ENCODE results near the gene POR.
"Not testable (repeated sequence)": the region's sequence is repeated elsewhere in the genome, so short reads cannot be mapped to it uniquely, and the experiment has no call there.

Gene POR

DNA sequence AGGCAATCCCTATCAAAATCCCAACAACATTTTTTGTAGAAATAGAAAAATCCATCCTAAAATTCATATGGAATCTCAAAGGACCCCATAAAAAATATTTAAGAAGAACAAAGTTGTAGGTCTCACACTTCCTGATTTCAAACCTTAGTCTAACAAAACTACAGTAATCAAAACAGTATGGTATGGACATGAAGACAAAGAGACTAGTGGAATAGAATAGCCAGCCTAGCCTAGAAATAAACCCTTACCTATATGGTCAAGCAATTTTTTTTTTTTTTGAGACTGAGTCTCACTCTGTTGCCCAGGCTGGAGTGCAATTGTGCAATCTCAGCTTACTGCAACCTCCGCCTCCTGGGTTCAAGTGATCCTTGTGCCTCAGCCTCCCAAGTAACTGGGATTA lies 83.1 kb downstream of the POR start:
- Histone ChIP-seq H3K27me3 (ENCODE audit: control insufficient read depth, insufficient read depth, low read length) (no peaks in the 10 kb centered on the region), H3K27ac (ENCODE audit: low read depth, low read length) (no peak overlapping the region), H3K9ac (ENCODE audit: low read length) (no peak overlapping the region), H3K4me1 (ENCODE audit: control insufficient read depth, insufficient read depth, low read length) (peaks cover 11% of the 10 kb centered on the region), H3K36me3 (ENCODE audit: control insufficient read depth, insufficient read depth, low read length) (peaks cover 30% of the 10 kb centered on the region), H3K9me3 (ENCODE audit: control insufficient read depth, insufficient read depth, low read depth, low read length) (no peaks in the 10 kb centered on the region), H3K4me3 (ENCODE audit: low read depth, low read length) (no peak overlapping the region)

DNA sequence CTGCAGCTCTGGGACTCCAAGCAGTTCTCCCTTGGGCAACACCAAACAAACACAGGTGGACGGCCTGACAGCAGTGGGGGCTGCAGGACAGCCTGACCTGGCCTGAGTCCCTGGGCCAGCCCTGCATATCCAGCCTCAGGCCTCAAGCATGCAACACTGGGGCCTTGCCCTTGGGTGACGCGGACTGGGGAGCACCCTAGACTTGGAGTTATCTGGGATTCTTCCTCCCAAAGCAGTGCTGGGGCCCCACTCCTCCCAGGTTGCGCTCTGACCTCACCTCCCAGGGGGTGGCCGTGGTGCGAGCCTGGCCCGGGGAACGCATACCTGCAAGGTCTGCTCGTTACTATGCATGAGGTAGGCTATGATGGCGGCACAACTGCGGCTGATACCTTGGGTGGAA lies 85.6 kb downstream of the POR start:
- H3K9ac ChIP-seq (ENCODE audit: low read length): no peak overlapping the region
- peaks cover 45% of the 10 kb centered on the region for H3K36me3 ChIP-seq (ENCODE audit: control insufficient read depth, insufficient read depth, low read length)
- no peaks in the 10 kb centered on the region for H3K27me3 ChIP-seq (ENCODE audit: control insufficient read depth, insufficient read depth, low read length)

DNA sequence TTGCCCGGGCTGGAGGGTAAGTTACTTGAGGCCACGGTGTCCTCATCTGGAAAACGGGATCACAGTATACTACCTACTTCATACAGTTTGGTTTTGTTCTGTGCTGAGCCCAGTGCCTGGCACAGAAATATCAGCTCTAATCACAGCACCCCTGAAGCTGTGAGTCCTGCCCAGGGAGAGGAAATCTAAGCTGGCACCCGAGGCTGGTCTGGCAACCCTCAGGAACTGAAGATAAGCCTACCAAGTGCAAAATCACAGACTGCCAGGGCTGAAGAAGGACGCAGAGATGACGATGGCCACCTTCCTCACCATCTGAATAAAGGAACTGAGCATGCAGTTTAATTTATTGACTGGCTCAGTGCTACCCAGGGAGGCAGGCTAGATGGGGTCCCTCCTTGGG lies 87.2 kb downstream of the POR start:
- Histone ChIP-seq H3K9me3 (ENCODE audit: control insufficient read depth, insufficient read depth, low read depth, low read length) (no peaks in the 10 kb centered on the region), H3K4me1 (ENCODE audit: control insufficient read depth, insufficient read depth, low read length) (no peaks in the 10 kb centered on the region), H3K36me3 (ENCODE audit: control insufficient read depth, insufficient read depth, low read length) (peaks cover 39% of the 10 kb centered on the region)

More for the DNA sequence above, 85.6 kb downstream of the POR start:
- Histone ChIP-seq H3K9me3 (ENCODE audit: control insufficient read depth, insufficient read depth, low read depth, low read length) (no peaks in the 10 kb centered on the region), H3K4me3 (ENCODE audit: low read depth, low read length) (no peak overlapping the region), H3K4me1 (ENCODE audit: control insufficient read depth, insufficient read depth, low read length) (no peaks in the 10 kb centered on the region), H3K27ac (ENCODE audit: low read depth, low read length) (no peak overlapping the region)

DNA sequence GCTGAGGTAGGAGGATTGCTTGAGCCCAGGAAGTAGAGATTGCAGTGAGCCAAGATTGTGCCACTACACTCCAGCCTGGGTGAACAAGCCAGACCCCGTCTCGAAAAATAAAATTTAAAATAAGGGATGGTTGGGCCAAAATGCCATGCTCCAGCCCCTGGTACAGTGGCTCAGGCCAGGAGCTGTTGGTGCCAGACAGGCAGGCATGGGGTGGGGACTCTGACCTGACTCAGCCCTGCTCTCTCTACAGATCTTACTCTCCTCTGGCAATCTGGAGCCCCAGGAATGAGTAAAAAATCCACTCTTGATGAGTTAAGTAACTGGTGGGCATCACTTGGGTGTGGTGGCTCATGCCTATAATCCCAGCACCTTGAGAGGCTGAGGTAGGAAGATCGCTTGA lies 87.9 kb downstream of the POR start:
- H3K4me3 ChIP-seq (ENCODE audit: low read depth, low read length): no peak overlapping the region
- no peak overlapping the region for H3K9ac ChIP-seq (ENCODE audit: low read length)
- no peak overlapping the region for H3K27ac ChIP-seq (ENCODE audit: low read depth, low read length)
- peaks cover 39% of the 10 kb centered on the region for H3K36me3 ChIP-seq (ENCODE audit: control insufficient read depth, insufficient read depth, low read length)
- H3K27me3 ChIP-seq (ENCODE audit: control insufficient read depth, insufficient read depth, low read length): no peaks in the 10 kb centered on the region
- no peaks in the 10 kb centered on the region for H3K9me3 ChIP-seq (ENCODE audit: control insufficient read depth, insufficient read depth, low read depth, low read length)
- no peaks in the 10 kb centered on the region for H3K4me1 ChIP-seq (ENCODE audit: control insufficient read depth, insufficient read depth, low read length)

More for the DNA sequence above, 87.2 kb downstream of the POR start:
- Histone ChIP-seq H3K27ac (ENCODE audit: low read depth, low read length) (no peak overlapping the region), H3K4me3 (ENCODE audit: low read depth, low read length) (no peak overlapping the region), H3K27me3 (ENCODE audit: control insufficient read depth, insufficient read depth, low read length) (no peaks in the 10 kb centered on the region), H3K9ac (ENCODE audit: low read length) (no peak overlapping the region)

DNA sequence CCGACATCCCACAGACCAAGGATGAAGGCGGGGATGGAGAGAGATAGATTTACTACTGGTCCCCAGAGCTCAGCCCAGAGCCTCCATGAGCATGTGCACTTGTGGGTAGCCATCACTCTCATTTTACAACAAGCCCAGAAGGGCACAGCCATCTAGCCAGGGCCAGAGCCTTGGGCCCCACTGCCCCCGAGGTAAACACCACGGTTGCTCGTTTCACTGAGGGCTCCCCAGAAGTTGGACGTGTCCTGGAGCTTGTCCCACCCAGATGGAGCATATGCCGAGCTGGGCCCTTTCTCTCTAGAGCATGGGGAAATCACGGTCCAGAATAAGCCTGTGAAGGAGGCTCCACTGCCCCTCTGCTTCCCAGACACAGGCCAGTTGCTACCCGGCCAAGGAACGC lies 88.4 kb downstream of the POR start:
- Histone ChIP-seq H3K9ac (ENCODE audit: low read length) (no peak overlapping the region), H3K9me3 (ENCODE audit: control insufficient read depth, insufficient read depth, low read depth, low read length) (no peaks in the 10 kb centered on the region), H3K27ac (ENCODE audit: low read depth, low read length) (no peak overlapping the region), H3K4me1 (ENCODE audit: control insufficient read depth, insufficient read depth, low read length) (no peaks in the 10 kb centered on the region), H3K4me3 (ENCODE audit: low read depth, low read length) (no peak overlapping the region), H3K36me3 (ENCODE audit: control insufficient read depth, insufficient read depth, low read length) (peaks cover 39% of the 10 kb centered on the region), H3K27me3 (ENCODE audit: control insufficient read depth, insufficient read depth, low read length) (no peaks in the 10 kb centered on the region)

DNA sequence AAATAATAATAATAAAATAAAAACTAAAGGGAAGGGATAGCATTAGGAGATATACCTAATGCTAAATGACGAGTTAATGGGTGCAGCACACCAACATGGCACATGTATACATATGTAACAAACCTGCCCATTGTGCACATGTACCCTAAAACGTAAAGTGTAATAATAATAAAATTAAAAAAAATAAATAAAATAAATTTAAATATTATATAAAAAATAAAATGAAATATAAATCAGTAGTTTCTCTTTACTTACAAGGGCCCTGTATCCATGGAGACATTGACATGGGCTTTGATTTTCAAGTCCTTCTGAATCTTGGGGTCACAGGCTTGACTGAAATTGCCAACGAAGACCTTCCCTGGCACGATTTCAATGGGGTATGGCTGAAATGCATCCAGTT lies 90.0 kb downstream of the POR start:
- H3K27me3 ChIP-seq (ENCODE audit: control insufficient read depth, insufficient read depth, low read length); H3K9me3 ChIP-seq (ENCODE audit: control insufficient read depth, insufficient read depth, low read depth, low read length); H3K4me3 ChIP-seq (ENCODE audit: low read depth, low read length); H3K4me1 ChIP-seq (ENCODE audit: control insufficient read depth, insufficient read depth, low read length); H3K9ac ChIP-seq (ENCODE audit: low read length); H3K27ac ChIP-seq (ENCODE audit: low read depth, low read length): not testable (repeated sequence)
- H3K36me3 ChIP-seq (ENCODE audit: control insufficient read depth, insufficient read depth, low read length): peaks cover 39% of the 10 kb centered on the region

DNA sequence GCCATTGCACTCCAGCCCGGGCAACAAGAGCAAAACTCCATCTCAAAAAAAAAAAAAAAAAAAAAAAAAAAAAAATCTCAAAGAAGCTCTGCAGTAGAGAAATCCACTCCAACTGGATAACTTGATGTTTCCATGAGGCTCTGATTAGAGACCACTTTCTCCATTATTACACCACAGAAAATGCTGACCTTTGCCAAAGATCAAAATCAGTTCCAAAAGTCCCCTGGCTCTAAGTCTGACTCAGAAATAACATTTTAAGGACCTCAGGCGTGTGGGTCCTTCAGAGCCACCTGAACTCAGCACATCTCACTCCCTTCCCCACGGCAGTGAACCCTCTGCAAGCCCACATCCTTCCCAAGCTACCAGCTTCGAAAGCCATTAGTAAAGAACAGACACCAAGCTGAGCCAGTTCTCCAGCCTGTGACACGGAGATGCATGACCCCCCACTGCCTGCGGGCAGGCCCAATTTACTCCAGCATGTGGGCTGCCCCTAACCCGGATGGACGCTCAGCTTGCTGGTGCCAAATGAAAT lies 93.3 kb downstream of the POR start:
- Histone ChIP-seq H3K9me3 (ENCODE audit: control insufficient read depth, insufficient read depth, low read depth, low read length) (no peaks in the 10 kb centered on the region), H3K9ac (ENCODE audit: low read length) (no peak overlapping the region), H3K27ac (ENCODE audit: low read depth, low read length) (no peak overlapping the region), H3K4me3 (ENCODE audit: low read depth, low read length) (no peak overlapping the region), H3K27me3 (ENCODE audit: control insufficient read depth, insufficient read depth, low read length) (no peaks in the 10 kb centered on the region), H3K36me3 (ENCODE audit: control insufficient read depth, insufficient read depth, low read length) (peaks cover 26% of the 10 kb centered on the region), H3K4me1 (ENCODE audit: control insufficient read depth, insufficient read depth, low read length) (no peaks in the 10 kb centered on the region)

DNA sequence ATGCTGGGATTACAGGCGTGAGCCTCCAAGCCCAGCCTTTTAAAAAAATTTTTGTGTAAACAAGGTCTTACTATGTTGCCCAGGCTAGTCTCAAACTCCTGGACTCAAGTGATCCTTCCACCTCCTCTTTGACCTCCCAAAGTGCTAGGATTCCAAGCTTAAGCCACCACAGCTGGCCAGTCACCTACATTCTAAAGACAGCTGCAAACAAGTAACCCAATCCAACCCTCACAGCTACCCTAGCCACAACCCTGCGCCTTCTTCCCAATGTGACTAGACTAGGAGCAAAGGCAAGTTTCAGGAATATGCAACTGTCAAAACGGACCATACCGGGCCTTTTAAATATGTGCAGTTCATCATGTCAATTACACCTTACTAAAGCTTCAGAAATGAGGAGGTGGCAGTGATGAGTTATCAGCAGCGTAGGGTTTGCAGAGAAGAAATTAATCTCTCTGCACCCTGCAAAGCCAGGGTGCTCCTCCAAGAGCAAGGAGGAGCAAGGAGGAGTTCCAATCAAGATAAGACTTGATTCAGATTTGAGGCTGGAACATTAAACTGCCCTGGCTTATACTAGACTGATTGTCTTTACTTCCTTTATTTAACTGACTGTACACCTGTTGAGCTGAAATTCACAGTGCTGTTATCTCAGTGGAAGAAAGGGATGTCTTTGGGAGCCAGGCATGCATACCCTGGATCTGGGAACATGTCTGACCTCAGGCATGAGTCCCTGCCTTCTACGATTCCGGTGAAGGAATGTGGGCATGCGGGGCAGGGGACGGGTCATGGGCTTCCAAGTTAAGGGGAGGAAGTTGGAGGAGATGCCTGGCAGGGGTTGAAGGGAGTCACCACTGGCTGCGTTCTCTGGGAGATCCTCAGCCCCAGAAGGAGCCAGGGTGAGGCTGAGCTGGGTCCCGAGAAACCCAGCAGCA lies 95.0 kb downstream of the POR start:
- no peak overlapping the region for H3K27ac ChIP-seq (ENCODE audit: low read depth, low read length)
- H3K9ac ChIP-seq (ENCODE audit: low read length): no peak overlapping the region
- peaks cover 23% of the 10 kb centered on the region for H3K36me3 ChIP-seq (ENCODE audit: control insufficient read depth, insufficient read depth, low read length)
- no peak overlapping the region for H3K4me3 ChIP-seq (ENCODE audit: low read depth, low read length)
- H3K4me1 ChIP-seq (ENCODE audit: control insufficient read depth, insufficient read depth, low read length): no peaks in the 10 kb centered on the region
- H3K9me3 ChIP-seq (ENCODE audit: control insufficient read depth, insufficient read depth, low read depth, low read length): no peaks in the 10 kb centered on the region
- no peaks in the 10 kb centered on the region for H3K27me3 ChIP-seq (ENCODE audit: control insufficient read depth, insufficient read depth, low read length)

DNA sequence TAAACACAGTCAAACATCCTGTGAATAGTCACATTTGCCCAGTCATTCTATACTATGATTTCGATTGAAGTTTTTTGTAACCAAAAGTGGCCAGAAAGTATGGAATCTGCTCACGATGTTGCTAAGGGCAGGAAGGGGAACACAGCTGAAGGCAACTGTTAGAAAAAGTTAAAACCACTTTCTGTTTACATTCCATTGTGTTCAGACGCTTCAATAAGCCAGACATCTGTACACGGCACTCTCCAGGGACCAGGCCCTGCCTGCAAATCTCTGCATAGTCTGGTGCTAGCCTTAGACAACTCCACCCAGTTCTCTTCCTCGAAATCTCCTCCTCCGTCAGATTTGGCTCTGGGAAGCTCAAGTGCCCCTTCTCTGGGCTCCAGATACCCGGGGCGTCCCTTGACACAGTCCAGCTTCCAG lies 96.5 kb downstream of the POR start:
- no peak overlapping the region for H3K4me3 ChIP-seq (ENCODE audit: low read depth, low read length)
- H3K27me3 ChIP-seq (ENCODE audit: control insufficient read depth, insufficient read depth, low read length): no peaks in the 10 kb centered on the region
- H3K4me1 ChIP-seq (ENCODE audit: control insufficient read depth, insufficient read depth, low read length): no peaks in the 10 kb centered on the region
- peaks cover 26% of the 10 kb centered on the region for H3K36me3 ChIP-seq (ENCODE audit: control insufficient read depth, insufficient read depth, low read length)
- H3K9ac ChIP-seq (ENCODE audit: low read length): no peak overlapping the region
- H3K27ac ChIP-seq (ENCODE audit: low read depth, low read length): no peak overlapping the region
- no peaks in the 10 kb centered on the region for H3K9me3 ChIP-seq (ENCODE audit: control insufficient read depth, insufficient read depth, low read depth, low read length)

DNA sequence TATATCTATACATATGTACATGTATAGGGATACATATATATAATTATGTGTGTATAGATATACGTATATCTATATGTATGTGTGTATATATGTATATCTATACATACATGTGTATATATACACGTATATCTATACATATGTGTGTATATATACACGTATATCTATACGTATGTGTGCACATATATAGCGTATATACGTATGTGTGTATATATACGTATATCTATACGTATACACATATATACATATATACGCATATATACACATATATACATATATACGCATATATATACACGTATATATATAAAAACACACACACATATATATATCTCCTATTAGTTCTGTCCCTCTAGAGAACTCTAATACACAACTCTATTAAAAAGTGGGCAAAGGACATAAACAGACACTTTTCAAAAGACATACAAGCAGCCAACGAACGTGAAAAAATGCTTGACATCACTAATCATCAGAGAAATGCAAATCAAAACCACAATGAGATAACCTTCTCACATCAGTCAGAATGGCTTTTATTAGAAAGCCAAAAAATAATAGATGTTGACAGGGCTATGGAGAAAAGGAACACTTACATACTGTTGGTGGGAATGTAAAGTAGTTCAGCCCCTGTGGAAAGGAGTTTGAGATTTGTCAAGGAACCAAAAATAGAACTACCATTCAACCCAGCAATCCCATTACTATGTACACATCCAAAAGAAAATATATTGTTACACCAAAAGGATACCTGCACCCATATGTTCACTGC lies 101.4 kb downstream of the POR start:
- Histone ChIP-seq H3K27me3 (ENCODE audit: control insufficient read depth, insufficient read depth, low read length) (no peaks in the 10 kb centered on the region), H3K9me3 (ENCODE audit: control insufficient read depth, insufficient read depth, low read depth, low read length) (no peaks in the 10 kb centered on the region), H3K9ac (ENCODE audit: low read length) (no peak overlapping the region), H3K4me1 (ENCODE audit: control insufficient read depth, insufficient read depth, low read length) (no peaks in the 10 kb centered on the region), H3K27ac (ENCODE audit: low read depth, low read length) (no peak overlapping the region), H3K4me3 (ENCODE audit: low read depth, low read length) (no peak overlapping the region), H3K36me3 (ENCODE audit: control insufficient read depth, insufficient read depth, low read length) (peaks cover 31% of the 10 kb centered on the region)

DNA sequence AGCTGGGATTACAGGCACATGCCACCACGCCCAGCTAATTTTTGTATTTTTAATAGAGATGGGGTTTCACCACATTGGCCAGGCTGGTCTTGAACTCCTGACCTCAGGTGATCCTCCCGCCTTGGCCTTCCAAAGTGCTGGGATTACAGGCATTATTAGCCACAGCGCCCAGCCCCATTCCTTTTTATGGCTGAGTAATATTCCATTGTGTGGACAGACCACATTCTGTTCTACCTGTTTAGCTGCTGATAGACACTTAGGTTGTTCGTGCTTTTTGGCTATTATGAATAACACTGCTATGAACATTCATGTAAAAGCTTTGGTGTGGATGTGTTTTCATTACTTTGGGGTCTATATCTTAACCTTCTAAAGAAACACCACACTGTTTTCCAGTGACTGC lies 103.6 kb downstream of the POR start:
- H3K4me1 ChIP-seq (ENCODE audit: control insufficient read depth, insufficient read depth, low read length); H3K9me3 ChIP-seq (ENCODE audit: control insufficient read depth, insufficient read depth, low read depth, low read length); H3K4me3 ChIP-seq (ENCODE audit: low read depth, low read length); H3K27ac ChIP-seq (ENCODE audit: low read depth, low read length); H3K27me3 ChIP-seq (ENCODE audit: control insufficient read depth, insufficient read depth, low read length); H3K9ac ChIP-seq (ENCODE audit: low read length): not testable (repeated sequence)
- peaks cover 32% of the 10 kb centered on the region for H3K36me3 ChIP-seq (ENCODE audit: control insufficient read depth, insufficient read depth, low read length)

Data from HUES6 (cell line).